ENCODE measurements around the gene CHKA.
"Not testable (repeated sequence)": the region's sequence is repeated elsewhere in the genome, so short reads cannot be mapped to it uniquely, and the experiment has no call there.

Gene CHKA

DNA sequence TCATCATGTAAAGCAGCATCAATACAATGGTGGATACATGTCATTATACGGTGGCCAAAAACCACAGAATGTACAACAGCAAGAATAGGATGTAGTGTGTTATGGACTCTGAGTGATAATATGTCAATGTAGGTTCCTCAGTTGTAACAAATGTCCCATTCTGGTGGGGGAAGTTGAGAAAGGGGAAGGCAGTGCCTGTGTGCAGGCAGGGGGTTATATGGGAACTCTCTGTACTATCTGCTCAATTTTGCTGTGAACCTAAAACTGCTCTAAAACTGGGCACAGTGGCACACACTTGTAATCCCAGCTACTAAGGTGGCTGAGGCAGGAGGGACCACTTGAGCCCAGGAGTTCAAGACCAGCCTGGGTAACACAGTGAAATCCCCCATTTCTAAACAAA, 5.9 kb downstream of the CHKA start:
- DNase-seq: no peak

DNA sequence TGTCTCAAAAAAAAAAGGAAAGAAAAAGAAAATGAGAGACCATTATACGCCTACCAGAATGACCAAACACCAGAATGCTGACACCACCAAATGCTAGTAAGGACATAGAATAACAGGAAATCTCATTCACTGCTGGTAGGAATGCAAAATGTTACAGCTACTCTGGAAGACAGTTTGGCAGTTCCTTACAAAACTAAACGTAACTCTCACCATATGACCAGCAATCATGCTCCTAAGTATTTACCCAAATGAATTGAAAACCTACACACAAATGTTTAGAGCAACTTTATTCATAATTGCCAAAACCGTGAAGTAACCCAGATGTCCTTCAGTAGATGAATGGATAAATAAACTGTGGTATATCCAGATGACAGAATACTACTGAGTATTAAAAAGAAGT, 7.2 kb downstream of the CHKA start:
- no peak for DNase-seq

DNA sequence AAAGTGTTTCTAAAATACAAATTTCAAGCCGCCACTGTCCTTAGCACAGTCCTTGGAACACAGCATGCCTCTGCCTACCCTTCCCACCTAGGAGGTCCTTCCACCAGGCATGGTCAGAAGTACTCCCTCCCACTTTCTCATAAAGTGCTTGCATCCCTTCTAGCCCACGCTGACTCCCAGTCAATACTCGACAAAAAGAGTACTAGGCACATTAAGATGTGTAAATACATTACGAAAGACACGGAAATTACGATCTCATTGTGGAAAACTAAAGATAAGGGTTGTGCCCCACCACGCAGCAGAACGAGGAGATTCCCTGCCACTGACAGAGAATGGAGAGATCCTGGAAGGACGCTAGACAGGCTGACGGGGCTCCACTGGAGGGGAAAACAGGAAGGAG, 13.5 kb downstream of the CHKA start:
- no peak for DNase-seq

DNA sequence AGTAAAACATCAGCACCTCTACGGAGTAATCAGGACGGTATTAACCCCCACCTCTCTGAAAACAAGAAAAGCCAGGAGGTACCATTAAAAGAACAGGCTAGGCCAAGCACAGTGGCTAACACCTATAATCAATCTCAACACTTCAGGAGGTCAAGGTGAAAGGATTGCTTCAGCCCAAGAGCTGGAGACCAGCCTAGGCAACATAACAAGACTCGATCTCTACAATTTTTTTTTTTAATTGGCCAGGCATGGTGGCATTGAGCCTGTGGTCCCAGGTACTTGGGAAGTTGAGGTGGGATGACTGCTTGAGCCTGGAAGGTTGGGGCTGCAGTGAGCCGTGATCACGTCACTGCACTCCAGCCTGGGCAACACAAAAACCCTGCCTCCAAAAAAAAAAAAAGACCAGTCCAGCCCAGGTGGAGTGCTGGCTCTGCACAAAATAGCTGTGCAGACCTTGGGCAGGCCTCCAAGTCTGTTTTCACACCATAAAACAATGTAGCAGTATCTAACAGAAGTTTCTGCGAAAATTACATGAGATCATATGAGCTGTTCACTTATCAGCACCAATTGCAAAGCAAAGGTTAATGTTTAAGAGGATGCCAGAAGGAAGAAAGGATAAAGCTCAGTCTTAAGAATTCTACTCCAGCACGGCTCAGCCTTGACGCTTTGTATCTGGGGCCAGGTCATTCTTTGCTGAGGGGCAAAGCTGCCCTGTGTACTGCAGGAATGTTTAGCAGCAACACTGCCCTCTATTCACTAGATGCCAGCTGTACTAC, 14.8 kb downstream of the CHKA start:
- DNase-seq: no peak

DNA sequence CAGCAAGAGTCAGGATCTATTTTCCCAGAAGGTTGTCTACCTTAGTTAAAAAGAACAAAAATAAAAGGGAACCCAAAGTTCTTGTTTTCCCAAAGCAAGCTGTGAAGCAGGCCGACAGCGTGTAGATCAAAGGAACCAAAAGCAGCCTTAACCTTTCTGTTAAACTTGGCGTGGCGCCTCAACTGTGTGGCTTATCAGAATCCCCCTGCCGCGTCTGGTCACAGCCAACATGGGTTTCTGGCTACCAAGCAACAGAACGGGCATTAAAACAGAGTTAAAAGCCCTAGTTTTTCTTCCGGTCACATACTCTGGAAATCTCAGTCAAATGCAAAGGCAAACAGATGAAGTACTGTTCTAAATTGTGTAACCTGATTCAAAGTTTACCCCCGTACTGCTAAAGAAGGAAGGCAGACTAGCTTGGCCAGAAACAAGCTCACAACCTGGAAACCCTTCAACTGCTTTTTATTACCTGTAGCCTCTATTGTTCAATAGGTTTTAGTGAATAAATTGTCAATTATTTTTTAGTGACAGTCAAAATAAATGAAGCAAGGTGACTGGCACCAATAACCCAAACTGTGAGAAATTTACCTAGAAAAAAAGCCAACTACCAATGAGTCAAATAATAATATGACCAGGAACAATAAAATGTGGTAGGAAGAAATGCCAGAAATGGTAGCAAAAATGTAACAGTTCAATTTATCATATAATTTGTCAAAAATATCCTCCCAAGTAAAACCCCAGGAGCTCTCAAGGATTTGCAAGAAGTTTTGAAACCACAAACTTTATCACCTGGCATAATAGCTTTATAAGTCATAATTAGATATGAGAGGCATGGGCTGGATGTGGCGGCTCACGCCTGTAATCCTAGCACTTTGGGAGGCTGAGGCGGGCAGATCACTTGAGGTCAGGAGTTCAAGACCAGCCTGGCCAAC, 21.4 kb downstream of the CHKA start:
- DNase-seq: peak; percentile 14

DNA sequence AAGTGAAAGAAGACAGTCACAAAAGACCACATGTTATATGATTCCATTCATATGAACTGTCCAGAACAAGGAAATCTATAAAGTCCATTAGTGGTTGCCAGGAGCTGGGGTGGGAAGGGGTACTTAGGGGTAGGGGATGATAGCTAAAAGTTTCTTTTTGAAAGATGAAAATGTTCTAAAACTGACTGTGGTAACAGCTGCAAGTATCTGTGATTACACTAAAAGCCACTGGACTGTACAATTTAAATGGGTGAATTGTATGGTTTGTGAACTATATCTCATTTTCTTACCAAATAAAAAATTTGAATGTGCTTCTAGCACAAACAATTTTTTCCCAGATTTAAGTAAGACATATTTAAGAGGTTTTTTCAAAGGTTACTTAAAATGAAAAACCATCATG, 22.1 kb downstream of the CHKA start:
- no peak for DNase-seq

DNA sequence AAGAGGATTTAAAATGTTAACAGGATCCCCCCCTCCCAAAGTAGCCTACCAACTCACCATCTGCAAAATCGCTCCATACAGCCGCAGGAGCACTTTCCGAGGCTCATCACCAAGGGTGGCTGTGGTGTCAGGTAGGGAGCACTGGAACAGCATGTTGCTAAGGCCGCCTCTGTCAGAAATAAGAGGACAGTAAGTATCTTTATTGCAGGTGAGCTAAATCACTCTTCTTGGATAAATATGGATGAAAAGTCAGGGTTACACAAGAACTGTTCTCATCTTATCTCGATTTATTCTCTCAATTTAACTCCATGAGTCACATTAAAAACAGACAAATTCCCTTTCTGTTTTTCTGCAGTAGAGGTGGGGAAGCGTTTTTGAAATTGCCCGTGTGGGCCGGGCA, 24.2 kb downstream of the CHKA start:
- DNase-seq: no peak

DNA sequence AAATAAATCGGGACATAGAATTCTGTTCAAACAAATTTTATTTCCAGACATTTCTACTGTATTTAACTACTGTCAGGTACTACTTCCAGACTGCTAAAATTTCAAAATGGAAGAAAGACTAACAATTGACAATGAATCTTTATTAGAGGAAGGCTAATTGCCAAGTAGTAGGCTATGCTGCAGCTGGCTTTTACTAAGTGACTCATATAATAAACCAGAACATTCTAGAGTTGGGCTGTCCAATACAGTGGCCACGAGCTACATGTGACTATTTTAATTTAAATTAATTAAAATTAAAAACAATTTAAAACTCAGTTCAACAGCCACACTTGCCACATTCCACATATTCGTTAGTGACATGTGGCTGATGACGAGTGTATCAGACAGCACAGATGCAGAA, 27.6 kb downstream of the CHKA start:
- DNase-seq: peak; percentile 49

DNA sequence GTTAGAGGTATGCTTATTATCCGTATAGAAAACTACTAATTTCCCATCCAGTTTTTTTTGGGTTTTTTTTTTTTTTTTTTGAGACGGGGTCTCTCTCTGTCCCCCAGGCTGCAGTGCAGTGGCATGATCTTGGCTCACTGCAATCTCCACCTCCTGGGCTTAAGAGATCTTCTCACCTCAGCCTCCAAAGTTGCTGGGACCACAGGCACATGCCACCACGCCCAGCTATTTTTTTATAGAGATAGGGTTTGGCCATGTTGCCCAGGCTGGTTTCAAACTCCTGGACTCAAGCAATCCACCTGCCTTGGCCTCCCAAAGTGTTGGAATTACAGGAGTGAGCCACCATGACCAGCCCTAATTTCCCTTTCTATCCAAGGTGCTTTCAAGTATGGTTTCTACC, 28.2 kb downstream of the CHKA start:
- not testable (repeated sequence) for DNase-seq

DNA sequence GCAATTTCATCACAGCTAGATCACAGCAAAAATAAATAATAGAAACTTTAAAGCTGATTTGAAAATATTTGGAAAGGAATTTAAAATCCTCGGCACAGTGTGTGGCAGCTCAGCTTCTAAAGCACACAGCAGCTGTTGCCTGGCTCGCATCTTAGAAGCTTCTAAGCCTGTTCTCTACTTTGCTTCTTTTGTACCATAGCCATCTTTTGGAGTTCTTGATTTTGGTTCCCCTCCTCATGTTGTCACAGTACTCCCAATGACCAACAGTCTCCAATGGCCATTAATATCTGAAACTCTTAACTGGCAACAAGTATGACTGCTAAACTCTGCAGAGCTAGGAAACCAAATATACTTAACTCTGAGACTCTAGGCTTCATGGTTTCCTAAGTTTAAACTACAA, 28.8 kb downstream of the CHKA start:
- peak; percentile 27 for DNase-seq

DNA sequence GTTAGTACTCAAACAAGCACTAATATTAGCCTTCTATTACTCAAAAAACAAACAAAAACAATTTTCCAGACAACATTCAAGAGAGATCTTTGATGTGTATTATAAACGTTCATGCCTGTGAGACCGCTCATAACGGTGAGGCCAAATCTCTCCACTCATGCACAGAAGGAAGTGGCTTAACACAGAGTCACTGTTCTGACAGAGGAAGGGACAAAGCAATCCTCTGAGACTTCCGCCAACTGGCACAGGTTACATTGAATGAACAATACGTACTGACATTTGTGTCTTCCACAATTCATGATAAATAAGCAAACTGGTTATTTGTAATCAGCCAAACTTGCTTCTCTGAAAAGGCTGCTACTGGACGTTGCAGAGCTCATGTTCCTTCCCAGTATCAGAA, 30.5 kb downstream of the CHKA start:
- DNase-seq: peak; percentile 83

DNA sequence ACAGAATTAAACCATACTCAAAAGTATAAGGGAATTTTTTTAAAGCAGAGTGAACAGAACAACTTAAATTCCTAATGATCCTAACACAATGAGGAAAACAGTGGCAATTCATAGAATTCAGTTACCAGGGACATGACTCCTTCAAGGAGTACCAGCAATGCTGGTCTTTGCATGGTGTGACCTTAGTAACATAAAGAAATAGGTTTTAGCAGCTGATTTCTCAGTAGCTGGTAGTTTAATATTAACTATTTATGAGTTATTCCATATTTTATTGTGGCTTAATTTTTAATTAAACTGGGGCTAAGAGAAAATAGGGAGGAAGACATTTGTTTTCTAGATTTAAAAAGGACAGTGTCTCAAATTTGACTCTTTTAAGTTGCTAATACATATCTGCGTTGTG, 30.9 kb downstream of the CHKA start:
- no peak for DNase-seq

DNA sequence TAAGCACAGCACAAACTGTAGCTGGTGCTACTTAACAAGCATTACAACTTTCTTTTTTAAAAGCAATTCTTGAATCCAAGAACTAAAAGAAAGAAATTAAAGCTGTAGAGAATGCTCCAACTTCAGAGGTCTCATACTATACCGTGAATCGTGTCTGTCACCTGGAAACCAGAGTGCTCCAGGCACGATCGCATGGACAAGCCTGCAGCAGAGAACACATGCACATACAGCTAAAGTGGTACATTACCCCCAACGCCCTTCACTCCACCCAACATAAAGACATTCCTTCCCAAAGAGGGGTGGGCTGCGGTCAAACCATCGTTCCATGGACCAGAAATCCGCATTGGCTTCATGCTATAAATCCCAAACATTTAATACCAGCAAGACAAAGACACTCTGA, 31.5 kb downstream of the CHKA start:
- DNase-seq: no peak

DNA sequence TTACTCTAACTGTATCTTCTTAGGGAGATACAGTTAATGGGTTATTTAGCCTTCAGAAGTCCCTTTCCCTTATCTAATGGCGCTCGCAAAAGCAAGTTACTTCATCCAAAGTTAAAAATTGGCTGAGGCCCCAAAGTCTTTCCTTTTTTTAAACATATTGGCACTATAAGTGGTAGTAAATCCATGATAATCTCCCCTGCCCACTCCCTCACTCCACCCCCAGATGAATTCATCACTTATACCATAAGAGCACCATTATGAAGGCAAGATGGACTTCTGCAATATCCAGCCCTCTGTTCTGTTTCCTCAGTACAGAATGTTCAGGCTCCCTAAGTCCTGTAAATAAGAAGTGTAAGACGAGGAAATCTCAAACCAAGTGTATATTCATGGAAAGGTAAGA, 37.7 kb downstream of the CHKA start:
- DNase-seq: no peak

DNA sequence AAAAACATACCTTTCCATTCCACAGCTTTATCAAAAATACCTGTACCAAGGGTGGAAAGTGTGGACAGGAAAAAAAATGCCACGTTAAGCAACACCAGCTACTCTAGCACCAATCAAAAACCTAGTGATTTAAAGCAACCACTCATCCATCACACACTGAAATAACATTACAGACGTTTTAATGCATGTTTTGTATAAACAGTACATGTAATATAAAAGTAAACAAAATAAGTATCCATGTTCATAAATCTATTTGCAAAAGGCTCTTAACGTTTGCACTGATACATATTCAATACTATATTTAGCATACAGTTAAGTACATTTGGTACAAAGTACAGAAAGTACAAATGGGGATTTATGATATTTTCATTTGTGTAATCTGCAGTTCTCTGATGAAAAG, 38.7 kb downstream of the CHKA start:
- DNase-seq: no peak

DNA sequence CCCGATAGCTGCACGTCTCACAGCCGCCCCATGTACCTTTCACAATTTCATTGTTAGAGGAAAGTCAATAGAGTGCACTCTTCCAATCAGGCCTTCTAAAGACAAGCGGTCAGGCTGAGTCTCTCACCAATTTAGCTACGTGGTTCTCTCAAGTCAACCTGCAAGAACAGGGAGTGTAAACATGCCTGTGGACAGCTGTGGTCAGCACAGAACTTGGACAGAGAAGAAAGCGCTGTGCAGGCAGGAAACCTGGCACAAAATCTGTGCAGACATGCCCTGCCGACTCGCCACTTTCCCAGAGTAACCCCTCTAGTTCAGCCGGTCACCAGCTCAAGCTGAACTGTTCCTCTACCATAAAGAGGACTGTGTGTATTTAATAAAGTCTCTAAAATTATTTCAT, 39.5 kb downstream of the CHKA start:
- DNase-seq: no peak

DNA sequence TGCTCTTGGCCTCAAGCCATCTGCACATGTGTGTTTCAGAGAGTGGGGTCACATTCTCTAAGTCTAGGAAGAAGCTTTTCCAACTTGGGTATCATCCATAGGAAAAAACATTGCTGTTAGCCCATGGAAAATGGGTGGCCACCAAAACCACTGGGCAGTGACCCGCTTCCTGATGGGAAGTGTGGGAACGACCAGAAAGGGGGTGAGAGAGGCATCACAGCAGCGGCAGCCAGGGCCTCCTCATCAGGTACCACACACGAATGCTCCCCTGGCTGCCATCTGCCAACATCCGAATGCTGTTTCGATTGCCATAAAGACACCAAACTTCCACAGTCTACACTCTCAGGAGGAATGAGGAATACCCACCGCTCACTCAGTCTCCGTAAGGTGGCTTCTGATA, 40.3 kb downstream of the CHKA start:
- DNase-seq: no peak

DNA sequence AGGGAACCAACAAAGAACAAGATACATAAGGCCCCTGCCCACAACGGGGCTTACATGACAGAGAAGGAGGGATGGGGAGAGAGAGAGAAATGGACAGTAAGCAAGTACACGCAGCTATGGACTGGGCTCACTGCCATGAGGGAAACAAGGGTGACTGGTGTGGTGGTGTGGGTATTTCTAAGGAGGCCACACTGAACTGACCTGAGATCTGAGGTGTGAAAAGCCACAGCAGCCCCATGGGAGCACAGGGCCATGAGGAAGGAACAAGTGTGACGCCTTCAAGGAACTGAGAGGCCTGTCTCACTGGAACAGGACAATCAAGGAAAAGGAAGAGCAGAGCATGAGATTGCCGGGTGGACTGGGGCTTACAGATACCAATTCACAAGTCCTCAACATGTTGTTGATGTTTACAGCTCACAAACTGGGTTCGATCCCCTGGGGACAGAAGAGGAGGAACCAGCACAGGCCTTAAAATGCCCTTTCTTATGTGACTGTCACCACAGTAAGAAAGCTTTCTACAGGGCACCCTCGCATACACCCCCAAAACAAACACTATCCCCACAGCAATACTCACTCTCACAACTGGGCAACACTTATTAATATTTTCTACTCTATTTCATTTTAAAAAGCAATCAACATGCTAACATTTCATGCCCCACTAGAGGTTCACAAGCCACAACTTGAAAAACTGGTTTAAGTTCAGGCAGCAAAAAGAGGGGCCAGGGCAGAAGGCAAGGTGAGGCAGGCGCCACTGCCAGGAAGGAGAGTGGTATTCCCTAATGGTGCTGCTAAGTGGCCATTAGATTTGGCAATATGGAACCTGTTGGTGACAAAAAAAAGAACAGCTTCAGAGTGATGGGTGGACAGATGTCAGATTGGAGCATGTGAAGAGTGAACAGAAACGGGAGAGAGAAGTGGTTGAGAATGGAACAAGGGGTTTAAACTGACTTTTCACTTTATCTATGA, 43.3 kb downstream of the CHKA start:
- no peak for DNase-seq

DNA sequence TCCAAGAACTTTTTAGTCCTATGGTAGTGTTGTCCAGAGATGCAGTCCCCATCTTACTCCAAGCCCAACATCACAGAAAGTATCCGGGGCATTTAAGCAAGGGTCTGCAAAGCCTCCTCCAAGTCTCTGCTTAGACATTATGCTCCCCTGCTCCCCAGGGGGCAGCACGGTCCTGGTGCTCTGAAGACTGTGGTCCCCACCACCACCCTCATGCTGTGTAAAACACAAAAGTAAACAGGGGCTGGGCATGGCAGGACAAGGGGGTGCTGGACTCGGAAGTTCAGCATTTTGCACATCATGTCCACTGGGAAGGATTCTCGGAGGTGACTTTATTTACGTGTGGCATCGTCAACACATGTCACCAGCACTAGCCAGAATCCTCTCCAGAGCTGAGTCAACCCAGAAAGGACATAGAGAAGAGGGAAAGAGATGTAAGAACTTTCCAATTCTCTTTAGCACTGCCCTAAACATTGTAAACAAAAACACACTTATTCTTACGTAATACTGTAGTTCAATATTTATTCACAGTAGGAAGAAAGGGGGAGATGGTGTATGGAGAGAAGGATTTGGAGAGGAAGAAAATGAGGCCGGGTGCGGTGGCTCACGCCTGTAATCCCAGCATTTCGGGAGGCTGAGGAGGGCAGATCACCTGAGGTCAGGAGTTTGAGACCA, 44.7 kb downstream of the CHKA start:
- DNase-seq: no peak

DNA sequence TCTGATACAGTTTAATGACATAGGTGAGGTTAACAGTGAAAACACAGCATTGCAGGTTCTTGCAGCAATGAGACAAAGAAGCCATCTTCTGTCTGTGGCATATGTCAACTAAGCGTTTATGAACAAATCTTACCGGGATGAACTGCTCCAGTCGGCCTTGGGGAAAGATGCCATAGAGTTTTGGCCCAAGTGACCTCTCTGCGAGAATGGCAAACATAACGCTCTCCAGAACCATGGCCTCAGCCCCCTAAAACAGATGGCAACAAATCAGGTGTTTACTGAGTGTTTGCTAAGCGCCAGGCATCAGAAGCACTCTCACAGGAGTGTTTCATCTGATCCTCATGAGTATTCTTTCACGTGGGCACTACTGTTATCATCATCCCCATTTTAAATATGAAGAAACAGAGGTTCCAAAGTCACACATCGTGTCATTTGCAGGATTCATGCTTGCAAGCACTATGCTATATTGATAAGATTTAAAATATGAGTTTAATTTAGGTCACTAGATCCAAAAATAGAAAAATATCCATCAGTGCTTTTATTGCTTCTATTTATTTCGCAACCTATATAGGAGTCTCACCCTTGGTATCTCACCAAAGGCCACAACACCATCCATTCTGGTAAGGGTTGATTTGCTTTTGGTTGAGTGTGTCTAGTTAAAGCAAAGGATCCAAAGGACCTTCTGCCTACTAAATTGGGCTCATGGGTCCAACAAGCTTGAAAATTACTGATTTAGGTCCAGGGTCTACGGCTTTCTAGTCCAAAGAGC, 46.4 kb downstream of the CHKA start:
- no peak for DNase-seq

DNA sequence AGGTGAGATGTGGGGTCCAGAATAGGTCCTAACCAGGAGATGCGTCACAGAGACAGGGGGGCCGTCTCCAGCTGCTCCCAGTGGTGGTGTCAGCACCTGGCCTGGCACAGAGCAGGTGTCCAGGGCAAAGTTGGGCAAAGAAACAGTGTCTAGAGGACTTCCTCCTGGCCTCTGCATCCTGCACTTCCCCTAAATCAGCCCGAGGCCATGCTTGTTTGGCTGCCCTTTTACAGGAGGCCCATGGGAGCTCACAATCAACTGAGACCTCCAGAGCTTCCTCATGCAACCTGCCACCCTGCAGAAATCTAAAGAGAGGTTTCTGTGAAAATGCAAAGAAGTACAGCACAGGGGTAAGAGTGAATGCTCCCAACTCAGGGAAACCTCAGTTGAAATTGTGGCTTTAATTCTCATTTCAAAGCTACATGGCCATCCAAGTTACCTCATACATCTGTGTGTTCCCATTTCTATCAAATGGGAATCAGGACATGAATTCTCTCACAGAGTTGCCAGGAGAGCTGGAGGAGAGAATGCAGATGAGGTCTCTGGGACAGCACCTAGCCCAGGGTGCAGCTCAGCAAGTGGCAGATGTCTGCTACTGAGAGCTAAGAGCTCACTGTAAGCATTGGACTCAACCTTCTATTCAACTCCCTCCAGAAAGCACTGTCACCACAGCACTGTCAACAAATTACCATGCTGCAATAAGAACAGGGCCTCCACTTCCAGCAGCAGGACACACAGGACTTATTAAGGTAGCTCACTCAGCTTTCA, 49.7 kb downstream of the CHKA start:
- no peak for DNase-seq
